DND-41 (cell line): ENCODE measurements around the gene SKAP1.

Experiments used
- ATAC-seq: fragments of 200-7000 bp; cut with Tn5 transposase; 3 replicates; pipeline ENCODE4 v1.9.1; 2021; ENCODE audit warnings: low read depth; ENCODE audit not compliant: insufficient read depth
- DNase-seq: peaks from one replicate; pipeline ENCODE4 v3.0.0-alpha.2; 2020
- H2AFZ ChIP-seq: 2 replicates; pipeline ENCODE4 v1.6.0; 2012; ENCODE audit warnings: low read depth, low read length
- H3K27ac ChIP-seq: 2 replicates; pipeline ENCODE4 v1.5.1; 2012; ENCODE audit warnings: low read length, inconsistent platforms
- H3K27me3 ChIP-seq: fragments of 200-600 bp; sonication (generic); 2 replicates; pipeline ENCODE4 v1.6.0; 2012; ENCODE audit warnings: low read length, mild to moderate bottlenecking, inconsistent platforms; ENCODE audit not compliant: insufficient read depth, poor library complexity
- H3K36me3 ChIP-seq: 2 replicates; pipeline ENCODE4 v1.5.1; 2012; ENCODE audit warnings: low read length, inconsistent platforms; ENCODE audit not compliant: insufficient read depth
- H3K4me1 ChIP-seq: 2 replicates; pipeline ENCODE4 v1.5.1; 2012; ENCODE audit warnings: mild to moderate bottlenecking, low read length; ENCODE audit not compliant: insufficient read depth
- H3K4me2 ChIP-seq: 2 replicates; pipeline ENCODE4 v1.6.0; 2012; ENCODE audit warnings: mild to moderate bottlenecking, moderate library complexity, low read length, inconsistent platforms; ENCODE audit not compliant: insufficient read depth
- H3K4me3 ChIP-seq, 2 experiments: fragments of 200-600 bp in 1 of 2; shearing (Covaris generic) in 1 of 2; 2 replicates each; pipeline ENCODE4 v1.5.1; 2012 to 2016; ENCODE audit warnings: inconsistent platforms in 2 of 2, low read length in 2 of 2, mild to moderate bottlenecking in 2 of 2, low read depth in 1 of 2, moderate library complexity in 1 of 2
- H3K79me2 ChIP-seq: 2 replicates; pipeline ENCODE4 v1.6.0; 2012; ENCODE audit warnings: low read length, inconsistent platforms; ENCODE audit not compliant: insufficient read depth
- H3K9ac ChIP-seq: 2 replicates; pipeline ENCODE4 v1.6.0; 2012; ENCODE audit warnings: low read depth, mild to moderate bottlenecking, inconsistent platforms, low read length, moderate library complexity
- H3K9me3 ChIP-seq: 2 replicates; pipeline ENCODE4 v1.5.1; 2012; ENCODE audit warnings: low read length, moderate library complexity, mild to moderate bottlenecking, inconsistent platforms; ENCODE audit not compliant: insufficient read depth, severe bottlenecking
- H4K20me1 ChIP-seq: 2 replicates; pipeline ENCODE4 v1.6.0; 2012; ENCODE audit warnings: low read length; ENCODE audit not compliant: insufficient read depth
- CTCF ChIP-seq: IDR thresholded peaks from 2 replicates; pipeline ENCODE4 v1.5.1; 2012; ENCODE audit warnings: borderline replicate concordance, low read length, moderate library complexity, mild to moderate bottlenecking; ENCODE audit not compliant: poor library complexity, severe bottlenecking; ENCODE audit errors: extremely low read depth
- EZH2 ChIP-seq: IDR thresholded peaks from 3 replicates; pipeline ENCODE4 v1.6.1; 2012; ENCODE audit warnings: borderline replicate concordance, low read depth, mild to moderate bottlenecking, moderate library complexity, low read length, inconsistent platforms; ENCODE audit not compliant: severe bottlenecking

SKAP1 gene

DNA sequence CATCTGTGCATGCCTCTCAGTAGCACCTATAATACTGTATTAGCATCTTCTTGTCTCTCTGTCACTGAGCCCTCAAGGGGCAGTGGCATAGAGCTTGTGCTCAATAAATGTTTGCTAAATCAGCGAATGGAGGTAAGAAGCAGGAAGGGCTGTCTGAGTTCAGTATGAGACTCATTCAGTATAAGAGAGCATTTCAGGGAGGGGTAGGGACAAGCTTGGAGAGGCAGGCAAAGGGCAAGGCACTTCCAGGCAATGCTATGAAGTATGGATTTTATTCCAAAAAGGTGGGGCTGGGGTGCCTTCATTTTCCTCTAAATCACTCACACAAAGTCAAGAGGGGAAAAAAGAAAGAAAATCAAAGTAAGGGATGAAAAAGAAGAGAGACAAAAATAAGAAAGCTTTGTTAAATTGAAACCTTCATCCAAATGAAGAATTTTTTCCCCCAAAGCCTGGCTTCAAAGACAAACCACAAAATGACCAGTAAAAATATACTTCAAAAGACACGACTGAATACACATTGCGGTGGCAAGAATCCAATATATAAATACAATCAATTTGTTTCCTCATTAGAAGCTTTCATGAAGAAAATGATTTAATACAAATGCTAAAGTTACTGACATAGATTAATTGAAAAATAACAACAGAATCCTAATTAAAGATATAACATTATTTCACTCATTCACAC lies 51.2 kb downstream of the SKAP1 start:
- TF ChIP-seq EZH2 (no peak), CTCF (no peak)

GRCh38 chr17:48378238-48378637 lies 51.8 kb downstream of the SKAP1 start:
- Histone ChIP-seq H3K79me2 (no peaks in the 10 kb centered on the region), H2AFZ (no peak overlapping the region), H3K4me1 (no peaks in the 10 kb centered on the region), H3K36me3 (no peaks in the 10 kb centered on the region), H3K9ac (no peak overlapping the region), H3K4me2 (no peak overlapping the region), H3K4me3 (no peak overlapping the region), H3K27me3 (peaks cover 49% of the 10 kb centered on the region), H4K20me1 (no peaks in the 10 kb centered on the region), H3K27ac (no peak overlapping the region), H3K9me3 (no peaks in the 10 kb centered on the region)
- TF ChIP-seq CTCF, result no peak
- no peak for TF ChIP-seq EZH2
- DNase-seq, result no peak
- no peak for ATAC-seq

More for the DNA sequence above, 51.2 kb downstream of the SKAP1 start:
- DNase-seq (no peak), ATAC-seq (no peak)
- Histone ChIP-seq H3K79me2 (no peaks in the 10 kb centered on the region), H4K20me1 (no peaks in the 10 kb centered on the region), H3K27ac (no peak overlapping the region), H2AFZ (no peak overlapping the region), H3K9ac (no peak overlapping the region), H3K27me3 (peaks cover 48% of the 10 kb centered on the region), H3K4me2 (no peak overlapping the region), H3K4me1 (no peaks in the 10 kb centered on the region), H3K9me3 (no peaks in the 10 kb centered on the region), H3K36me3 (no peaks in the 10 kb centered on the region), H3K4me3 (no peak overlapping the region)

DNA sequence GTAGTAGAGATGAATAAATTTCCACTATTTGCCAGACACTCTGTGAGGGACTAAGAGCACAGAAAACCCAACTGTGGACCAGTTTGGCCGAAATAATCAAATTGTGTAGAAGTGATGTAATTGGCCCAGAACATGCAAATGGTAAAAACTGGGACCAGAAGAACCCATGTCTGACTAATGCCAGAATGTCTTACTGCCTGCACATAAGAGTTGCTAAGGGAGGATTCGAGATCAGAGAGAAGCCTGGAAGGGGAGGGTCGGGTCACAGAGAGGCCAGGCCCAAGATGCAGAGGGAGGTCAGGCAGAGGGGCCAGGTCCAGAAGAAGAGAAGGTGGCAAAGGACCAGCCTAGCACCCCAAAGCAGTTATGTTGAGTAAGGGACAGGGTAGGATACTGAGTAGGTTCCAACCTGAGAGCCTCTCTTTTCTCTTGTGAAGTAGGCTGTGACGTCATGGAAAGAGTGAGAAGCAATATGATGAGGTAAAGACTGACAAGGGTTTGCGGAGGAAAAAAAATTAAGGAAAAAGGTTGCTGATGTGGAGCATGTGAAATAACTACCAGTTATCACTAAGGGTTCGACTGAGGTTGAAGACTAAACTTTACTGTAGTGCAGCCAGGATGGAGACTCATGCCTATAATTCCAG lies 53.2 kb downstream of the SKAP1 start:
- no peaks in the 10 kb centered on the region for H3K4me1 ChIP-seq

More for the DNA sequence above, 53.2 kb downstream of the SKAP1 start:
- Histone ChIP-seq H3K27me3 (peaks cover 42% of the 10 kb centered on the region), H4K20me1 (no peaks in the 10 kb centered on the region), H3K9ac (no peak overlapping the region), H2AFZ (no peak overlapping the region), H3K79me2 (no peaks in the 10 kb centered on the region), H3K4me2 (no peak overlapping the region), H3K27ac (no peak overlapping the region), H3K36me3 (no peaks in the 10 kb centered on the region), H3K4me3 (no peak overlapping the region), H3K9me3 (no peaks in the 10 kb centered on the region)
- DNase-seq, result no peak
- no peak for TF ChIP-seq CTCF
- no peak for TF ChIP-seq EZH2
- no peak for ATAC-seq
